Measurements from ENCODE around the gene SARS1. TPM values are rescaled to one million over a fixed set of nuclear protein-coding genes. Genes with fewer than 3 reads are reported as not detected.

The SARS1 gene
- total RNA-seq, 2 donors from 2014 or later = 123 to 132 TPM

DNA sequence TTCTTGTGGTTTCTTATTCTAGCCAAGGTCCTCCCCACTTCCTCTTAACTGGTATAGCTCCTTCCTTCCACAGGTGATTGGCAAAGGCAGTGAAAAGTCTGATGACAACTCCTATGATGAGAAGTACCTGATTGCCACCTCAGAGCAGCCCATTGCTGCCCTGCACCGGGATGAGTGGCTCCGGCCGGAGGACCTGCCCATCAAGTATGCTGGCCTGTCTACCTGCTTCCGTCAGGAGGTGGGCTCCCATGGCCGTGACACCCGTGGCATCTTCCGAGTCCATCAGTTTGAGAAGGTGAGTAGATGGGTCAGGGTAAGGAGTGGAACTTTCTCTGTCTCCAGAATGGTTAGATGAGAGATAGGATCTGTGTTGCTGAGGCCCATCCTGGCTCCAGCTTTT, 21.4 kb downstream of the SARS1 start:
- H3K4me3 ChIP-seq = no peak overlapping the region
- DNase-seq (ENCODE audit: low spot score) = no peak
- intact Hi-C loops (cut with DNase I) = no loop called here
- H3K4me1 ChIP-seq (replicated peaks) = no peaks in the 10 kb centered on the region
- peaks cover 6 to 17% of the 10 kb centered on the region in 2 donors for H3K36me3 ChIP-seq
- H3K27me3 ChIP-seq (replicated peaks; ENCODE audit: insufficient read depth) = no peaks in the 10 kb centered on the region
- TF ChIP-seq, protein P1, sequence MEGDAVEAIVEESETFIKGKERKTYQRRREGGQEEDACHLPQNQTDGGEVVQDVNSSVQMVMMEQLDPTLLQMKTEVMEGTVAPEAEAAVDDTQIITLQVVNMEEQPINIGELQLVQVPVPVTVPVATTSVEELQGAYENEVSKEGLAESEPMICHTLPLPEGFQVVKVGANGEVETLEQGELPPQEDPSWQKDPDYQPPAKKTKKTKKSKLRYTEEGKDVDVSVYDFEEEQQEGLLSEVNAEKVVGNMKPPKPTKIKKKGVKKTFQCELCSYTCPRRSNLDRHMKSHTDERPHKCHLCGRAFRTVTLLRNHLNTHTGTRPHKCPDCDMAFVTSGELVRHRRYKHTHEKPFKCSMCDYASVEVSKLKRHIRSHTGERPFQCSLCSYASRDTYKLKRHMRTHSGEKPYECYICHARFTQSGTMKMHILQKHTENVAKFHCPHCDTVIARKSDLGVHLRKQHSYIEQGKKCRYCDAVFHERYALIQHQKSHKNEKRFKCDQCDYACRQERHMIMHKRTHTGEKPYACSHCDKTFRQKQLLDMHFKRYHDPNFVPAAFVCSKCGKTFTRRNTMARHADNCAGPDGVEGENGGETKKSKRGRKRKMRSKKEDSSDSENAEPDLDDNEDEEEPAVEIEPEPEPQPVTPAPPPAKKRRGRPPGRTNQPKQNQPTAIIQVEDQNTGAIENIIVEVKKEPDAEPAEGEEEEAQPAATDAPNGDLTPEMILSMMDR (IDR thresholded peaks at IDR 0.05) = no peak
- TF ChIP-seq POLR2A (IDR thresholded peaks at IDR 0.05) = no peak
- no peak for TF ChIP-seq POLR2AphosphoS5 (IDR thresholded peaks at IDR 0.05)
- WGBS = 98% methylated on average over 7 of the region's 7 CpGs
- no peak overlapping the region for H3K27ac ChIP-seq
- no peaks in the 10 kb centered on the region for H3K9me3 ChIP-seq

DNA sequence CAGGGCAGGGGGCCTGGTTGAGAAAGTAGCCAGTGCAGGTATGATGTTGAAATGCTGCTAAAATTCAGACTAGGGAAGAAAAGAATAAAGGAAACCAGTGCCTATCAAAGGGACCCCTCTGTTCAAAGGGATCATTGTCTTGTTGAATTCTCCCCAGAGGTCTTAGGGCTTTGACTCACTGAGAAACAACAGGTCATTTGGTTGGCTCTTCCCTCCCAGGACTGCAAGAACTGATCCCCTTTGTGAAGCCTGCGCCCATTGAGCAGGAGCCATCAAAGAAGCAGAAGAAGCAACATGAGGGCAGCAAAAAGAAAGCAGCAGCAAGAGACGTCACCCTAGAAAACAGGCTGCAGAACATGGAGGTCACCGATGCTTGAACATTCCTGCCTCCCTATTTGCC, 23.8 kb downstream of the SARS1 start:
- Histone ChIP-seq H3K27ac (no peak overlapping the region), H3K9me3 (no peaks in the 10 kb centered on the region), H3K27me3 (replicated peaks; ENCODE audit: insufficient read depth) (no peaks in the 10 kb centered on the region), H3K36me3 (peaks cover 6 to 10% of the 10 kb centered on the region in 2 donors), H3K4me1 (replicated peaks) (no peaks in the 10 kb centered on the region), H3K4me3 (no peak overlapping the region)
- WGBS = 90% methylated on average over 3 of the region's 3 CpGs
- intact Hi-C loops (cut with DNase I) = no loop called here
- TF ChIP-seq POLR2A (IDR thresholded peaks at IDR 0.05) = no peak
- no peak for TF ChIP-seq POLR2AphosphoS5 (IDR thresholded peaks at IDR 0.05)
- TF ChIP-seq, protein P1 (IDR thresholded peaks at IDR 0.05) = no peak
- DNase-seq (ENCODE audit: low spot score) = no peak

DNA sequence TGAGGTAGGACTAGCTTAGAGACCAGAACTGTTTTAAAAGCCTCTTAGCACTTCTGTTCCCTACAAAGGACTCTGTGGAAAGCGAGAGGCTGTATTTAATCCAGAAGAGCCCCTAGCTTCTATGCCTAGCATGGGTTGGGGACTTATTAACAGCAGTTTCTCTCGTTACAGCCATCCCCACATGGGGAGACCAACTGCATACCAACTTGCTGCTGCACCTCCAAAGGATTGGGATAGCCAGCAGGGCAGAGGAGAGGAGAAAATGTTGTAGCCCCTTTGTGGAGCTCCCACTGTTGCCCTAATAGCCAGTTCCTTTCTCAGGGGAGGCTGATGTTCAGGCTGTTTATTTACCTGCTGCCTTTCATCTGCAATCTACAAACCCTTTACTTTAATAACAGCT, 24.7 kb downstream of the SARS1 start:
- Histone ChIP-seq H3K9me3 (no peaks in the 10 kb centered on the region), H3K27me3 (replicated peaks; ENCODE audit: insufficient read depth) (no peaks in the 10 kb centered on the region), H3K36me3 (peaks cover 6 to 10% of the 10 kb centered on the region in 2 donors), H3K4me3 (no peak overlapping the region), H3K27ac (no peak overlapping the region), H3K4me1 (replicated peaks) (no peaks in the 10 kb centered on the region)
- TF ChIP-seq, protein P1 (IDR thresholded peaks at IDR 0.05) = no peak
- no peak for TF ChIP-seq POLR2A (IDR thresholded peaks at IDR 0.05)
- TF ChIP-seq POLR2AphosphoS5 (IDR thresholded peaks at IDR 0.05) = no peak
- intact Hi-C loops (cut with DNase I) = no loop called here
- 75% methylated on average over 2 of the region's 2 CpGs for WGBS
- no peak for DNase-seq (ENCODE audit: low spot score)

DNA sequence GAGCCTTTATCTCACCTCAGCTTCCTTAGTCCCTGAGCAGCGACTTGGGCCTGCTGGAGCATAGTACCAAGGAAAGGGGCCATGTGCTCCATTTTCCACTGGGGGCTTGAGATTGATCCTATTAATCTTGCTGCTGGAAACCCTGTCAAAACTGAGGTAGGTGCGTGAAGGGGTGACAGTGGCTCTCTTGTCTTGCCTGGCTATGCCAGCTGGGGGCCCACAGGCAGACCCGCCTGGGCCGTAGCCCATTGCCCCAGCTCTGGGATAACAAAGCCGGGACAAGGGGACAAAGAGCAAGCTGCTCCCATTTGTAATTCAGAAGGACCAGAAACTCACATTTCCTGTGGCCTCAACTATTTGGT, 25.3 kb downstream of the SARS1 start:
- Histone ChIP-seq H3K27ac (no peak overlapping the region), H3K4me3 (no peak overlapping the region), H3K9me3 (no peaks in the 10 kb centered on the region), H3K27me3 (replicated peaks; ENCODE audit: insufficient read depth) (no peaks in the 10 kb centered on the region), H3K4me1 (replicated peaks) (no peaks in the 10 kb centered on the region), H3K36me3 (peaks cover 6 to 10% of the 10 kb centered on the region in 2 donors)
- TF ChIP-seq POLR2A (IDR thresholded peaks at IDR 0.05) = no peak
- TF ChIP-seq, protein P1 (IDR thresholded peaks at IDR 0.05) = no peak
- TF ChIP-seq POLR2AphosphoS5 (IDR thresholded peaks at IDR 0.05) = no peak
- DNase-seq (ENCODE audit: low spot score) = no peak
- intact Hi-C loops (cut with DNase I) = no loop called here
- WGBS = 68% methylated on average over 5 of the region's 5 CpGs

DNA sequence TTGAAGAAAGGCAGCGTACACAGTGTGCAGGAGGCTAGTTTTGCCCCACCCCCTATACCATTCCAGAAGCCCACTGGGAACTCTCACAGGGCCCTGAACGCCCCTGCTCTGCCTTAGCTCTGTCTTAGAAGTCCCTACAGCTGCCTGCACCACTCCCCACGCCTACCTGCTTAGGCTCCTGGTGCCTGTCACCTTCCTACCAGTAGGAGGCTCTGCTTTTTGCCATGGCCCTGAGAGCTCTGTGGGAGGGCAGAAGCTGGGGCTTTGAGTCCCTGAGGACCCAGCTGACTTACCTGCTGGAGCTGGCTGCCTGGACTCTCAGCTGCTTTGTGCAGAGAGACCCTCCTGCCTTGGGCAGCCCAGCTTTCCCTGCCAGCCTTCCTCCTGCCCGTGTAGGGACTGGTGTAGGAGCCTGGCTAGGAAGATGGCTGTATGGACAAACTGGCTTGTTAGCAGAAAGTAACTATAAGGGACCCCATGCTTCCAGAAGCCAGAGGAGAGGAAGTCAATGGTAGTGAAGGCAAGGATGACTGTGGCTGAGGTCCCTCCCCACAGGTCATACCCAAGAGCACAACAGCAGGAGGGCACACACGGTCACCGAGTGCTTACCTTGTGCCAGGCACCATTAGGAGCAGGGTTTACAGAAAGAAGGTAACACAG, 25.8 kb downstream of the SARS1 start:
- peak overlapping the region; percentile 25 to 68 for H3K27ac ChIP-seq
- no peak for DNase-seq (ENCODE audit: low spot score)
- 46% methylated on average over 6 of the region's 6 CpGs for WGBS
- H3K36me3 ChIP-seq = peaks cover 6 to 10% of the 10 kb centered on the region in 2 donors
- H3K27me3 ChIP-seq (replicated peaks; ENCODE audit: insufficient read depth) = no peaks in the 10 kb centered on the region
- intact Hi-C loops (cut with DNase I) = no loop called here
- no peak overlapping the region for H3K4me3 ChIP-seq
- H3K9me3 ChIP-seq = no peaks in the 10 kb centered on the region
- TF ChIP-seq, protein P1 (IDR thresholded peaks at IDR 0.05) = peak in 3 of 4 experiments; percentile 18 to 56 (median 45)
- TF ChIP-seq POLR2AphosphoS5 (IDR thresholded peaks at IDR 0.05) = no peak
- H3K4me1 ChIP-seq (replicated peaks) = no peaks in the 10 kb centered on the region

All from prostate gland (tissue), 2 donors.